DMS79 (cell line): ENCODE results near the gene CEP135.
"Not testable (repeated sequence)": the region's sequence is repeated elsewhere in the genome, so short reads cannot be mapped to it uniquely, and the experiment has no call there.

Experiments
- DNase-seq: peaks from one replicate; lab custom pipeline; 2025; lab: John Stamatoyannopoulos, UW

The CEP135 gene, protein sequence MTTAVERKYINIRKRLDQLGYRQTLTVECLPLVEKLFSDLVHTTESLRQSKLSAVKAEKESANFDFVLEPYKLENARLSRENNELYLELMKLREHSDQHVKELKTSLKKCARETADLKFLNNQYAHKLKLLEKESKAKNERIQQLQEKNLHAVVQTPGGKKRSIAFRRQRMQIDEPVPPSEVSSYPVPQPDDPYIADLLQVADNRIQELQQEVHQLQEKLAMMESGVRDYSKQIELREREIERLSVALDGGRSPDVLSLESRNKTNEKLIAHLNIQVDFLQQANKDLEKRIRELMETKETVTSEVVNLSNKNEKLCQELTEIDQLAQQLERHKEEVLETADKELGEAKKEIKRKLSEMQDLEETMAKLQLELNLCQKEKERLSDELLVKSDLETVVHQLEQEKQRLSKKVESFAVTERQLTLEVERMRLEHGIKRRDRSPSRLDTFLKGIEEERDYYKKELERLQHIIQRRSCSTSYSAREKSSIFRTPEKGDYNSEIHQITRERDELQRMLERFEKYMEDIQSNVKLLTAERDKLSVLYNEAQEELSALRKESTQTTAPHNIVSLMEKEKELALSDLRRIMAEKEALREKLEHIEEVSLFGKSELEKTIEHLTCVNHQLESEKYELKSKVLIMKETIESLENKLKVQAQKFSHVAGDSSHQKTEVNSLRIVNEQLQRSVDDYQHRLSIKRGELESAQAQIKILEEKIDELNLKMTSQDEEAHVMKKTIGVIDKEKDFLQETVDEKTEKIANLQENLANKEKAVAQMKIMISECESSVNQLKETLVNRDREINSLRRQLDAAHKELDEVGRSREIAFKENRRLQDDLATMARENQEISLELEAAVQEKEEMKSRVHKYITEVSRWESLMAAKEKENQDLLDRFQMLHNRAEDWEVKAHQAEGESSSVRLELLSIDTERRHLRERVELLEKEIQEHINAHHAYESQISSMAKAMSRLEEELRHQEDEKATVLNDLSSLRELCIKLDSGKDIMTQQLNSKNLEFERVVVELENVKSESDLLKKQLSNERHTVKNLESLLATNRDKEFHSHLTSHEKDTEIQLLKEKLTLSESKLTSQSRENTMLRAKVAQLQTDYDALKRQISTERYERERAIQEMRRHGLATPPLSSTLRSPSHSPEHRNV

DNA sequence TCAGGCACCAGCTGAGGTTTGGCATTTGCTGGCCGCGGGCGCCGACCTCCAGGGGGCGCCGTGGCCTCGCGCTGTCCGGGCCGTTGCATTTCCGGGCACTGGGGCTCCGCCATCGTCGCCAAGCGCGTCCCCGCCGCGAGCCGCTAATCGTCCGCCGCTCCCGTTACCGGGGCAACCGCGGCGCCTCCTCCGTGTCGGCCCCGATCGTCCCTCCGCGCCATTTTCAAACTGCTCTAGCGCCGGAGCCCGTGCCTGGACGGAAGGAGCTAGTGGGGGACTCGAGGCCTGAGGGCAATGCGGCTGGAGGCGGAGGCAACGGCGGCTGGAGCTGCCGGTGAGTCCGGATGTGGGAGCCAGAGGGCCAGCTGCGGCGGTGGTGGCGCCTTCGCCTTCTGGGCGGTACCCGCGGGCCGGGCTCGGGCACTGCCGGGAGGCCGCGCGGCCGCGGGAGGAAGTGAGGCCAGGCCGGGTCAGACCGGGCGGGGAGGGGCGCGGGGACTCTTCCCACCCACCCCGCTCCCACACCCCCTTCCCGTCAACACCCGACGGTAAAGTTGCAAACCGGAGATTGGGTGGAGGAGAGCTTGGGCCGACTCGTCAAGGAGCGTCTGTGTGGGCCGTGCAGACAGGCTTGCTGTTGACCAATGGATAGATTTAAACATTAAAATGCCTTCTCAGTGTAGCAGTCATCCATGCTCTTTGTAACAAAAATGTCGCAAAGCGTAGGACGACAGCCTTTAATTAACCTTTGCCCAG is at the start of gene CEP135:
TSS of gene CEP135 (plus strand) at position 220 of the 756 bp plus-strand sequence. CDS start 3,186 bp downstream, outside the sequence.
- peak; percentile 75 for DNase-seq

DNA sequence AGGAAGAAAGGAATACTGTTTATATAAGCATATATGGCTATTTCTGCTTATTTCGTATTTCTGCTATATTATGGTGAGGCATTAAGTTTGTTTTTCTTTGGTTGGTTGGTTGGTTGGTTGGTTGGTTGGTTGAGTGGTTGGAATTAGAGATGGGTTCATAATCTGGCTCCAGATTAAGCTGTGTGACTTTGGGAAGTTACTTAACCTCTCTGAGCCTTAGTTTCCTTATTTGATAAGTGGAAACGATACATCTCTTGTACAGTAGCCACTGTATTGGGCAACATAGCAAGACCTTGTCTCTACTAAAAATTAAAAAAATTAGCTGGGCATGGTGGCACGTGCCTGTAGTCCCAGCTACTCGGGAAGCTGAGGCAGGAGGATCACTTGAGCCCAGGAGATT is 46.1 kb upstream of the CEP135 start:
- no peak for DNase-seq

DNA sequence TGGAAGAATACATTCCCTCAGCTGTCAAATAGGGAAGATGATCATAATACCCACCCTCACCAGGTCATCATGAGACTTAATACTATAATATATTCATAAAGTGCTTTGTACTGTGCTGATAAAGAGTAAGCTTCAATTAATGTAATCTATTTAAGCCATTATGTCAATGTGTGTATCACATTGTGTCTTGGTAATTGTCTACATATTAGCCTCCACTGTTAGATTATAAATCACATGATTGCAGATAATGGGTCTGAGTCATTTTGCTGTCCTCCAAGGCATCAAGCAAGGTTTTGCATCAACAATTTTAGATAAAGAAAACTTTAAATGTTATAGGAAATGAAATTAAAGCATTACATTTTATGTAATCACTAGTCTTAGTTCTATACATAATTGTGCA is 45.2 kb upstream of the CEP135 start:
- no peak for DNase-seq

DNA sequence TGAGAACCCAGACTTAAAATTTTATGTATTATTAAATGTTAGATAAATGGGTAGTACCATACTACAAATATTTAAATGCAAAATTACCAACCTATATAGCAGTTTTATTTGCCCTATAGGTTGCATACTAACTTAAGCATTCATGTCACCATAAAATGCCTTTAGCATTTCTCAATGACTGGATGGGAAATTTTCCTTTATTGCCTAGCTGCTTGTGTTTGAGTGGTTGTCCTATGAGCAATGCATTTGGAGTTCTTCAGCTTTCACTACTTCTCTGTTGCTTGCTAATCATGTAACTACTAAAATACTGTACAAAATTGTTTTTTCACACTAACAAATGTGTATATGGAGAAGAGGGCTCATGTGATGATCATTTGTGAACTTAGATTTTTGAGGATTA is 44.2 kb upstream of the CEP135 start:
- no peak for DNase-seq

DNA sequence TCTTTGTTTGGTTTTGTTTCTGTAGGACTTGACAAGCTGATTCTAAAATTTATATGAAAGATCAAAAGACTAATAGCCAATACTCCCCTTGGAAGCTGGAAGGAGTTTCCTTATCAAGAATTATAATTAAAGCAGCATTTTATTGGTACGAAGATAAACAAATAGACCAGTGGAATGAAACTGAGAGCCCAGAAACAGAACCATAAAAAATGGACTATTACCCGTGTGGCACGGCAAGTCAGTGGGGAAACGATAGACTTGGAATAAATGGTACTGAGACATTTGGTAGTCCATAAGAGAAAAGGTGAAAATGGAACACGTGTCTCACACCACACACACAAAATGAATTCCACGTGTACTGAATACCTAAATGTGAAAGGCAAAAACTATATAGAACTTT is 42.4 kb upstream of the CEP135 start:
- DNase-seq = no peak

DNA sequence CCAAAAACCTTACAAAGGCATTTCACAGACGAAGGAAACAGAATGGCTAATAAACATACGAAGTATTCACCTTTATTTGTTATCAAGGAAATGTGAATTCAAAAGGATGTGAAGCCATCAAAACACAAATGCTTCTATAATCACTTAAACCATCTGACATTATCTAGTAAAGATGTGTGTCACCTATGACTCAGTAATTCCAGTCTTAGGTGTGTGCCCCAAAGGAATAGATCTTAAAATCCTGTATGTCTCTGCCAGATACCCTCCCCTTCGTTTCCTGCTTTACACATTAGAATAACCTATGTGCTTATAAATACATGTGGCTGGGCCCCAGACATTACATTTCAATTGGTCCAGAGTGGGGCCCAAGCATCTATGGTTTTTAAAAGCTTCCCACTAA is 41.8 kb upstream of the CEP135 start:
- no peak for DNase-seq

DNA sequence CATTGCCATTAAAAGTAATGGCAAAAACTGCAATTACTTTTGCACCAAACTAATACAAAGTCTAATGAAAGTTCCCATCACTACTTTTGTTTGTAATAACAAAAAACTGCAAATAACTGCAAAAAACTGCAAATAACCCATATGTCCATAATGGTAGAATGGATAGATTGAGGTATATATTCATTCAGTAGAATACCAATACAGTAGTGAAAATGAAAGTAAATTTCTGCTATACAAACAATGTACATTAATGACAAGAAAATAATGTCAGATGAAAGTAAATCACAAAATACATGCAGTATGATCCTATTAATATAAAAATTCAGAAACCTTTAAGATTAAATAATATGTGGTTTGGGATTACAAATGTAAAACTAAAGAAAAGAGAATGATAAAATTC is 41.3 kb upstream of the CEP135 start:
- no peak for DNase-seq

DNA sequence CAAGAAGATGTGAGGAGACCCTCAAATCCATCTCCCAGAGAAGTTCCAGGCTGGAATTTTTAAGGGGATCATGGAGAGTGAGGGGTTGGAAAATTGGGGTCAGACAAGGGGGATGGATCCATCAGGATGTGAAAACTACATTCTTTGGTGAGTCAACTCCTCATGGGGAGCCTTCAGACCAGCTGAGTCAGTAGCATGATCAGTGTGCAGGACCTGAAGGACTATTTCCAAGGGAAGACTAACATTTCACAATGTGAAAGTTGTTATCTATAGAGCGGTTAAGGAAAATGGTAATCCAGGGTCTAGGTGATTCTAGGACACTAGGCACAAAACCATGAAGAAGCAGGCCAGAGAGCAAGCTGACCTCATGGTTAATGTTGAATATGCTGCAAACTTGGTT is 38.6 kb upstream of the CEP135 start:
- DNase-seq = no peak

DNA sequence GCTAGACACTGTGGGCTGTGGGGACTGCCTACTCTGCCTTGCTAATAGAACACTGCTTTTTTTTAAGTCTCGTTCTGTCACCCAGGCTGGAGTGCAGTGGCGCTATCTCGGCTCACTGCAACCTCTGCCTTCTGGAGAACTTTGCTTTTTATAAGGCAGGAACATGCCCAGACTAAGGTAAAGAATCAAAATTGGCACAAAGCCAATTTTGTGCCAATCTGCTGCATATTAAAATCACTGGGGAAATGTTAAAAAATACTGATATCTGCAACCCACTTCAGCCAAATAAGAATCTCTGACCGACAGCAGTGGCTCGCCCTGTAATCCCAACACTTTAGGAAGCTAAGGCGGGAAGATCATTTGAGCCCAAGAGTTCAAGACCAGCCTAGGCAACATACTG is 36.5 kb upstream of the CEP135 start:
- DNase-seq = no peak

DNA sequence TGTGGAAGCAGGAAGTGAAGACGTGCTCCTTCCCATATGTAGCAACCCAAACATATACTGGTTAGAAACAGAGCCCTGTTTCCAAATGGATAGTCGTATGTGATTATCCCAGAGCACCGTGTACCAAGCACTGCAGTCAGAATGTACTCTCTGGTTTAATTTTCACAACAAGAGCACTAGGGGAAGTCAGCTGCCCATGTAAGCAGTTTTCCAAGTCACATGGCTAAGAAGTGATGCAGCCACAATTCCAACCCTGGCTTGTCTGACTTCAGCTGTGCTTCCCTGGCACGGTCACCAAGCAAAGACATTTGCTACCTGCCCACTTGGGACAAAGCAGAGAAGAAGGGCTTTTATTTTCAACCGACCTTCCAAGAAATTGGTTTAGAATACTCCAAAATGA is 28.2 kb upstream of the CEP135 start:
- no peak for DNase-seq

DNA sequence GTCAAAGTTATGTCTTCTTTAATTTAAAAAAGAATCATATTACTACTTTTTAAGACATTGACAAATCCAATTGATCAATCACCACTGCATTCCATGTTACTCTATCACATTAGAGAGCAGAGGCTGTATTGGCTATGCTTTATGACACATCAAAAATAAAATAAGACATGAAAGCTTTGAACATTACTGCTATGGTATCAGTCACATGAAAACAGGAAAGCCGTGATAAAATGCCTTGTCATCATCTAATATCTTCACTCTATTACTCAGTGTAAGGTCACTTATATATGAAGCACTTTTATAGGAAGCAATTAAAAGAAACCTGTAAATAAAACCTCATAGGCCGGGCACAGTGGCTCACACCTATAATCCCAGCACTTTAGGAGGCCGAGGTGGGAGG is 27.7 kb upstream of the CEP135 start:
- no peak for DNase-seq

DNA sequence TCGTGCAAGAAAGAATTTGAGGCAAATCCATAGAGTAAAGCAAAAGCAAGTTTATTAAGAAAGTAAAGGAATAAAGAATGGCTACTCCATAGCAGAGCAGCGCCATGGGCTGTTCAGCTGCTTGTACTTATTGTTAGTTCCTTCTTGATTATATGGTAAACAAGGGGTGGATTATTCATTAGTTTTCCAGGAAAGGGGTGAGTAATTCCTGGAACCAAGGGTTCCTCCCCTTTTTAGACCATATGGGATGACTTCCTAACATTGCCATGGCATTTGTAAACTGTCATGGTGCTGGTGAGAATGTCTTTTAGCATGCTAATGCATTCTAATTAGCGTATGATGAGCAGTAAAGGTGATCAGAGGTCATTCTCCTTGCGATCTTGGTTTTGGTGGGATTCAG is 23.5 kb upstream of the CEP135 start:
- no peak for DNase-seq

DNA sequence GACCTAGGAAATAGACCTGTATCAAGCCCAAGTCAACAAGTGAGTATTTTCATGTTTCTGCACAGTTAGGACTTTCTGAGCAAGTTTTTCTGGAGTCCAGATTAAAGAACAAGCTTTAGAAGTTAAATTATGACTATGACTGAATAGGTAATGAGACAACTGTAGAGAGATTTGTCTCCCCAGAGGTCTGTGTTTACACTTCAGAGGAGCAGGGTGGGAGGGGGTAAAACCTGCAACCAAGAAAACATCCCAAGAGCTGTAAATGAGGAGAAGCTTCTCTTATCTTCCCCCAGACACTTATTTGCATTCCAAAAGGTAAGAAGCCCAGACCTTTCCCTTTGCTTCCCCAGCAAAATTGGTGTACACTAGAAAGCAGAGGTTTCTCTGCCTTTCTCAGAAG is 22.1 kb upstream of the CEP135 start:
- no peak for DNase-seq

DNA sequence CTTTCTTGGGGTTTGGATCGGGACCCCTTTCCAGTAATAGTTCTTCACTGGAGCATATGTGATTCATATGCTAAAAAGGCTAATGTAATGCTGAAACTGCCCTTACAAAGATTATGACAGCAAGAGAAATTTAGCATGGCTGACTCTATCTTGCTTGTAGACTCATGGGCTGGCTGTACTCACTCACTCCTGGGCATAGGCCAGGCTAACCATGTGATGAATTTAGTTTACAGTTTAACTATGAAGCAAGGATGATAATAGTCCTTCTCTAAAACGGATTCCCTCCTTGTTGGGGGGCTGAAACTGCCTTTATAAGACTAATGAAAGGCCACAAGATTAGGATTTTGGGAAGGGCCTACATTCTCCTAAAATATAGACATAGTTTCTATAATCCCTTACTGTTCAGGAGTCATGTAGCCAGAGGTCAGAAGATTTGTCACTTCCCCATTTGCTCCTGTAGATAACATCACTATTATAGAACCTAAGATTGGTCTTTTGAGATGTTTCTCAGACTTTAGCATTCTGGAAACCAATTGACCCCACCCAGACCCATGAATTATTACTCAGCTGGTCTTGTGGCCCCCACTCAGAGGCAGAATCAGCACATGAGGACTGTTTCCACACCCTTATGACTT is 20.8 kb upstream of the CEP135 start:
- DNase-seq = no peak

DNA sequence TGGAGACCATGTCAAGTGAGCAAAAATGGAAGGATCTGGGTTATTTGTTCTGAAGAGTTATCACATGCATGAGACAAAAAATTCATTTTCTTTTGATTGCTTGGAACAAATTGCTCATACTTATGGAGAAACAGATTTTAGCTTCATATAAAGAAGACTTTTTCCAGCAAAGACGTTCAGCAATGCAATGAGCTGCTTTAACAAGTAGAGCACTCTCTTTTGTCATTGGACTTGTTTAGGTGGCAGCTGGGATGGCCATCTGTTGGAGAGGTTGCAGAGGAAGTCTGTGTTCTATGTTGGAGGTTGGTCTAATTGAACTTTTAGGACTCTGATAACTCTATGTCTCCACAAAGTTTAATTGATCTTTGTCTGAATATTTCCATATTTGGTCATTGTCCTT is 19.9 kb upstream of the CEP135 start:
- no peak for DNase-seq

DNA sequence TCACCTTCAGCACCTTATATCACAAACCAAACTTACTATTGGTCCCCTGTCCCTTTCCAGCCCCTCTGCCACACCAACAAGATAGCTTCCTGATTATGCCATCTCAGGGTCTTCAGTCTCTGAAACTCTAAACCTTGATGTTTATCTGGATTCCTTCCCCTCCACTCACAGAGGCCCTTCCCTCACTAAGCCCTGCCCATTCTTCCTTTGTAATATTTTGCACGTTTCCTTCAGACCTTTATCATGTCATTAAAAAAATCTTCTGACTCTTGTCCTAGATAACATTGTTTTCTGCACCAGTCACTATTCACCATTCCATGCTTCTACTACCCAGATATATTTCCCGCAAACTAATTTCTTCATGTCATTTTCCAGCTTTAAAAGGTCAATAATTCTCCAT is 17.7 kb upstream of the CEP135 start:
- DNase-seq = no peak

DNA sequence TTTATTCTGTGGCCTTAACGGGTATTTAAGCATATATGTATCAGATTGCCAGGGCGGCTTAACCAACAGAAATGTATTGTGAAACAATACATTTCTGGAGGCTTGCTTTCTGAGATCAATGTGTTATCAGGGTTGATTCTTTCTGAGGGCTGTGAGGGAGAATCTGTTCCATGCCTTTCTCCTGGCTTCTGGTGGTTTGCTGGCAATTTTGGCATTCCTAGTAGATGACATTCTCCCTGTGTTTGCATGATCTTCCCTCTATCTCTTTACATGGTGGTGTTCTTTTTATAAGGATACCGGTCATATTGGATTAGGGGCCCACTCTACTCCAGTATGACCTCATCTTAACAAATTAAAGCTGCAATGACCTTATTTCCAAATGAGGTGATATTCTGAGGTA is 16.9 kb upstream of the CEP135 start:
- no peak for DNase-seq

DNA sequence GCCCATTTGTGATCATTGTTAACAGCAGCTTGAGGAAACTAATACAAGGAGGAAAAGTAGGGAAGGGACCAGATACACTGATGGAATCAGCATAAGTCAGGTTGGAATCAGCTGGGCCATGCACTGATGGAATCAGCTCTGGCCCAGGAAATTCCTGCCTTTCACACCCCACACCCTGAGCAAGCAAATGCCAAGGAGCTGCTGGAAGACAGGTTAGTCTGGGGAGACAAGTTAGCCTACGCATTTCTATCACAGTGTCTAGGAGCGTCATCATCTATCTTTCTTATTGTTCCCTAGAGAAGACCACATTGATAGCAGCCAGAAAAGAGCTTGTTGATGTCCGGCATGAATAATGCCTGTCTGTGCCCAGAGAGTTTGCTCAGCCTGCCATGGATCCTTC is 16.2 kb upstream of the CEP135 start:
- no peak for DNase-seq

DNA sequence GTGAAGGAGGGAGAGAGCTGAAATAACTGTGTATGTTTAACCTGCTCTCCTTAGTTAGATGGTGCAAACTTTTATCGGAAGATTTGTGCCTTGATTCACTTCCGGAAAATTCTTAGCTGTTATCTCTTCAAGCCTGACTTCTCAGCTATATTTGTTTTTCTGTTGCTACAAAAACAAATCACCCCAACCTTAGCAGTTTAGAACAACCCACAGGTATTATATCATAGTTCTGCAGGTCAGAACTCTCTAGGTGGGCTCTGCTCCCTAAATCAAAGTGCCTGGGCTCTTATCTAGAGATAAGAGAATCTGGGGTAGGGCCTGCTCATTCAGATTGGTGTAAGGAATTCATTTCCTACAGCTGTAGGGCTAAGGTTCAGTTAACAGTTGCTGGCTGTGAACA is 15.1 kb upstream of the CEP135 start:
- no peak for DNase-seq

DNA sequence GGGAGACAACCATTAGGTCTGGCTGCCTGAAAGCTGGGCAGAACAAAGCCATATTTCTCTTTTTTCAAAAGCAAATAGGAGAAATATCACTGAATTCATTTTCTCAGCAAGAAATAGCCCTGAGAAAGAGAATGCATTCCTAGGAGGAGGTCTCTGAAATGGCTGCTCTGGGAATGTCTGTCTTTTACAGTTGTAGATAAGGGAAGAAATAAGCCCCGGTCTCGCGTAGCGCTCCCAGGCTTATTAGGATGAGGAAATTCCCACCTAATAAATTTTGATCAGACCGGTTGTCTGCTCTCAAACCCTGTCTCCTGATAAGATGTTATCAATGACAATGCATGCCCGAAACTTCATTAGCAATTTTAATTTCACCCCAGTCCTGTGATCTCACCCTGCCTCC is 12.8 kb upstream of the CEP135 start:
- not testable (repeated sequence) for DNase-seq

DNA sequence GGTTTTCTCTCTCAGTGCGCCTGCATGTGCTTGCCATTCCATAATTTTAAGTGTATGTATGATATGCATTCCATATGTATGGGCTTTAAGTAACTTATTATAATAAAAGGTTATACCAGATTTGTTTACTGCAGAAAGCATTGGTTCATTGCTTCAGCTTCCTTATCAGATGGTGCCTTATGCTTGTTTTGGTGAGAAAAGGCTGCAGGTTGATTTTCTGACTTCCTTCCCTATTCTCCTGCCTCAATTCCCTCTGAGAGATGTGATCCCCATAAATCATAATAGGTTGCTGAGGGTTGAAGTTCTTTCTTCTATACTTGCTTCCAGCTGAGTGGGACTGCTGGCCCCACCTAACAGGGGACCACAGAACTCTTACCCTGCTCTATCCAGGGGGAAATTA is 10.3 kb upstream of the CEP135 start:
- DNase-seq = no peak

DNA sequence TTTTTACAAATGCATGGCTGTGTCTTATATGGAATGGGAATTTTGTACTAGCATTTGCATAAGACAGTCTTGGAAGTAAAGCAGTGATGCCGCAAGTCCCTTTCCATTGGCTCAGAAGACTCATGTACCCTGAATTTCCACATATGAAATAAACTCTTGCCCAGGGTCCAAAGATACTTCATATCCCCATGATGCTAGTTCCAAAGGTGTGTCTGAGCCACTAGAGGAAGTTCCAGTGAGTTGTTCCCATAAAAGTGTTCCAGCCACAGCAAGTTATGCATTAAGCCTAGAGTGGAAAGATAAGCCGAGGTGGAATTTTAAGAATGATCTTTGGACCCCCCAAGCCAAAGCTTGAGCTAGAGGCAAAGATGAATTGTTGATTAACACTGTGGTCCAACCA is 9.3 kb upstream of the CEP135 start:
- DNase-seq = no peak
